HepG2 (cell line): Measurements from ENCODE around the gene TTC28. TPM values are rescaled to one million over a fixed set of nuclear protein-coding genes. Genes with fewer than 3 reads are reported as not detected.

Source experiments
- ATAC-seq: fragments of 200-7000 bp; cut with Tn5 transposase; 3 replicates; pipeline ENCODE4 v1.9.1; 2020; ENCODE audit warnings: mild to moderate bottlenecking, moderate library complexity
- BruUV-seq: library from RNA; stranded (reverse); fragments of 400-500 nt; replicated peaks from 2 replicates; lab custom pipeline; 2021; lab: Mats Ljungman, UMichigan
- CTCF ChIA-PET: fragments of 300-600 bp; formaldehyde crosslinking; extraction: SDS; loops from one replicate; lab custom pipeline; 2021; ENCODE audit warnings: low total read pairs, inconsistent platforms, low intra/inter-chr PET ratio; lab: Yijun Ruan, JAX
- POLR2A ChIA-PET: fragments of 350-600 bp; sonication (Branson Sonifier 250); formaldehyde crosslinking; loops from one replicate; lab custom pipeline; 2020; ENCODE audit warnings: antibody characterized with exemption, inconsistent platforms; lab: Yijun Ruan, JAX
- DNase-seq: peaks from one replicate; pipeline ENCODE4 v3.0.0-alpha.2; 2015; ENCODE audit warnings: low spot score
- FAIRE-seq: peaks from 3 replicates; lab custom pipeline; 2011; peaks lifted over from hg19 to GRCh38; lab: Jason Lieb, UNC
- H2AFZ ChIP-seq: one replicate; pipeline ENCODE4 v1.6.1; 2011; ENCODE audit warnings: low read length, inconsistent platforms
- H3K27ac ChIP-seq: fragments of 300-600 bp; 3 replicates; pipeline ENCODE4 v1.8.0; 2011; ENCODE audit warnings: mixed run types, mild to moderate bottlenecking, mixed read lengths, low read length, inconsistent platforms; ENCODE audit not compliant: insufficient read depth; ENCODE audit errors: extremely low read length
- H3K27me3 ChIP-seq, 2 experiments: fragments of 200-600 bp in 1 of 2; 2 replicates in 1 of 2; 3 replicates in 1 of 2; pipeline versions ENCODE4 v1.6.0 to v1.8.0; 2011; ENCODE audit warnings: low read length in 2 of 2, mild to moderate bottlenecking in 2 of 2, moderate library complexity in 2 of 2, inconsistent platforms in 1 of 2; ENCODE audit not compliant: insufficient read depth in 2 of 2, control insufficient read depth in 1 of 2
- H3K36me3 ChIP-seq, 2 experiments: fragments of 200-600 bp in 1 of 2; replicated peaks in 1 of 2; 2 replicates in 1 of 2; 3 replicates in 1 of 2; pipeline versions ENCODE4 v1.5.1 to v1.8.0; 2011; ENCODE audit warnings: low read length in 2 of 2, inconsistent platforms in 1 of 2; ENCODE audit not compliant: insufficient read depth in 2 of 2, control insufficient read depth in 1 of 2
- H3K4me1 ChIP-seq: 2 replicates; pipeline ENCODE4 v1.5.1; 2012; ENCODE audit warnings: low read length, inconsistent platforms; ENCODE audit not compliant: insufficient read depth
- H3K4me2 ChIP-seq: 2 replicates; pipeline ENCODE4 v1.6.0; 2011; ENCODE audit warnings: low read depth, low read length, inconsistent platforms
- H3K4me3 ChIP-seq, 3 experiments: fragments of 200-600 bp in 1 of 3; sonication (generic), shearing (Covaris generic) in 1 of 3; replicated peaks in 1 of 3; 2 replicates each; pipeline ENCODE4 v1.5.1; 2011 to 2016; ENCODE audit warnings: low read length in 3 of 3, inconsistent platforms in 2 of 3, low read depth in 2 of 3, mild to moderate bottlenecking in 2 of 3, control low read depth in 1 of 3, mixed read lengths in 1 of 3; ENCODE audit not compliant: insufficient read depth in 1 of 3
- H3K79me2 ChIP-seq: one replicate; pipeline ENCODE4 v1.6.1; 2011; ENCODE audit warnings: low read length, inconsistent platforms; ENCODE audit not compliant: insufficient read depth
- H3K9ac ChIP-seq: 2 replicates; pipeline ENCODE4 v1.6.0; 2011; ENCODE audit warnings: mild to moderate bottlenecking, low read depth, low read length, inconsistent platforms; ENCODE audit not compliant: insufficient read depth
- H3K9me3 ChIP-seq: 2 replicates; pipeline ENCODE4 v1.5.1; 2012; ENCODE audit warnings: mild to moderate bottlenecking, low read length
- H4K20me1 ChIP-seq: 2 replicates; pipeline ENCODE4 v1.6.0; 2011; ENCODE audit warnings: inconsistent platforms, mild to moderate bottlenecking, low read length, moderate library complexity; ENCODE audit not compliant: insufficient read depth
- AHR ChIP-seq: IDR thresholded peaks from 2 replicates; pipeline ENCODE4 v1.6.1; 2018; ENCODE audit warnings: missing genetic modification reagents, missing compliant biosample characterization
- ATF3 ChIP-seq: sonication (generic); formaldehyde crosslinking; IDR thresholded peaks from 2 replicates; pipeline ENCODE4 v1.4.0; 2020; ENCODE audit warnings: missing genetic modification reagents
- CENPT ChIP-seq: sonication (generic); formaldehyde crosslinking; IDR thresholded peaks from 2 replicates; pipeline ENCODE4 v1.8.0; 2022; ENCODE audit warnings: low read depth, mild to moderate bottlenecking, moderate library complexity, missing genetic modification reagents
- CSRNP2 ChIP-seq: sonication (generic); formaldehyde crosslinking; conservative IDR thresholded peaks from 2 replicates; pipeline ENCODE4 v1.8.0; 2022; ENCODE audit warnings: low read depth, missing genetic modification reagents
- HNF4G ChIP-seq, 2 experiments: sonication (generic) in 1 of 2; formaldehyde crosslinking in 1 of 2; IDR thresholded peaks; 2 replicates each; pipeline versions ENCODE4 v1.4.0 to v1.6.1; 2011 to 2020; ENCODE audit warnings: borderline replicate concordance in 2 of 2, low read depth in 2 of 2, mild to moderate bottlenecking in 2 of 2, low read length in 1 of 2, missing genetic modification reagents in 1 of 2, moderate library complexity in 1 of 2
- MYPOP ChIP-seq: sonication (generic); formaldehyde crosslinking; IDR thresholded peaks from 2 replicates; pipeline ENCODE4 v1.8.1; 2023; ENCODE audit warnings: mild to moderate bottlenecking, moderate library complexity, missing genetic modification reagents
- RERE ChIP-seq: IDR thresholded peaks from 2 replicates; pipeline ENCODE4 v1.6.1; 2016; ENCODE audit warnings: low read depth, missing genetic modification reagents, missing compliant biosample characterization
- SAP130 ChIP-seq: IDR thresholded peaks from 2 replicates; pipeline ENCODE4 v1.6.1; 2016; ENCODE audit warnings: low read depth
- WGBS: methylation state at CpG from one replicate; pipeline ENCODE4 v1.1.6; 2017; ENCODE audit warnings: low lambda C conversion rate; 5-methylcytosine and 5-hydroxymethylcytosine counted together
- in situ Hi-C: cut with HindIII; loops from 2 replicates; pipeline ENCODE4 v1.10.0; 2017; ENCODE audit warnings: low pct_unique_long_range_greater_than_20kb; ENCODE audit not compliant: extremely low pct_ligation_motif_present
- intact Hi-C: fragments of 100-400 bp; cut with micrococcal nuclease; formaldehyde crosslinking; loops from one replicate; pipeline ENCODE4 v1.10.0; 2022; ENCODE audit not compliant: unreplicated experiment
- polyA plus RNA-seq, 8 experiments: library from polyadenylated mRNA; depleted of rRNA in 3 of 8; stranded (reverse) in 7 of 8; unstranded in 1 of 8; fragments of >200 nt; fragmentation: Illumina TruSeq in 4 of 8; extraction: Trizol in 4 of 8; gene quantifications; 2 replicates each; pipeline versions ENCODE4 v1.2.1 to v1.2.3, GENCODE V29; 2011 to 2016; ENCODE audit warnings: low read depth in 4 of 8, missing spikeins in 1 of 8, mixed read lengths in 1 of 8; ENCODE audit not compliant: insufficient read depth in 1 of 8
- total RNA-seq, 5 experiments: library from RNA; depleted of rRNA; stranded (reverse); fragments of >200 nt; fragmentation: Illumina TruSeq; extraction: Trizol; gene quantifications; 2 replicates each; pipeline ENCODE4 v1.2.3, GENCODE V29; 2016; ENCODE audit warnings: low read depth in 1 of 5

The TTC28 gene
- total and polyA plus RNA-seq, 2 of the 13 experiments (the other 11 are each of a cell fraction or from before 2014, with no cell fraction given) = 4.2 to 13.1 TPM

- H3K9ac ChIP-seq = no peak overlapping the region
- intact Hi-C loops (no loop called here), in situ Hi-C loops (no loop called here)
- BruUV-seq = no TSS peak
- no peak overlapping the region for H2AFZ ChIP-seq
- no peaks in the 10 kb centered on the region for H4K20me1 ChIP-seq
- no peak overlapping the region for H3K27ac ChIP-seq
- no peak for DNase-seq
- H3K9me3 ChIP-seq = no peaks in the 10 kb centered on the region
- no peaks in the 10 kb centered on the region for H3K4me1 ChIP-seq
- 100% methylated on average over 2 of the region's 2 CpGs for WGBS
- FAIRE-seq = no peak
- POLR2A ChIA-PET = no interaction called here
- CTCF ChIA-PET = interaction anchor here (1.1 kb wide), 1 partner anchor 190 kb away, joined by 3 read pairs; no protein-coding TSS in a partner anchor
- no peaks in the 10 kb centered on the region for H3K36me3 ChIP-seq
- H3K27me3 ChIP-seq = no peaks in the 10 kb centered on the region
- H3K4me2 ChIP-seq = no peak overlapping the region
- H3K4me3 ChIP-seq = no peak overlapping the region
- H3K79me2 ChIP-seq = no peaks in the 10 kb centered on the region
- no peak for TF ChIP-seq CENPT (CRISPR knock-in tag)
- no peak for TF ChIP-seq MYPOP (CRISPR knock-in tag)
- no peak for TF ChIP-seq HNF4G (IDR thresholded peaks at IDR 0.05; ENCODE audit: borderline replicate concordance, low read depth, low read length)
- no peak for TF ChIP-seq HNF4G (CRISPR knock-in tag; IDR thresholded peaks at IDR 0.05; ENCODE audit: borderline replicate concordance, low read depth)
- no peak for ATAC-seq
These were observed 427.1 kb downstream of the TTC28 start for GRCh38 chr22:28252539-28252938.

GRCh38 chr22:28250036-28250695, 429.5 kb downstream of the TTC28 start:
- ChIA-PET POLR2A (no interaction called here), CTCF (no interaction called here)
- in situ Hi-C loops (no loop called here), intact Hi-C loops (no loop called here)
- Histone ChIP-seq H4K20me1 (no peaks in the 10 kb centered on the region), H2AFZ (no peak overlapping the region), H3K9me3 (no peaks in the 10 kb centered on the region), H3K27ac (no peak overlapping the region), H3K9ac (no peak overlapping the region), H3K27me3 (no peaks in the 10 kb centered on the region), H3K36me3 (no peaks in the 10 kb centered on the region), H3K4me3 (no peak overlapping the region), H3K4me2 (no peak overlapping the region), H3K79me2 (no peaks in the 10 kb centered on the region), H3K4me1 (peaks cover 17% of the 10 kb centered on the region)
- DNase-seq (no peak), ATAC-seq (no peak), FAIRE-seq (no peak)
- 95% methylated on average over 2 of the region's 2 CpGs for WGBS
- no TSS peak for BruUV-seq
- TF ChIP-seq CSRNP2 = no peak
- TF ChIP-seq AHR (CRISPR knock-in tag) = no peak
- no peak for TF ChIP-seq SAP130 (CRISPR knock-in tag)
- no peak for TF ChIP-seq ATF3 (CRISPR knock-in tag)
- TF ChIP-seq RERE = no peak
